CD4-positive, alpha-beta T cell treated with Interleukin-15 for 4 hours (primary cell): Measurements from ENCODE around the gene GLIPR2.
"Not testable (repeated sequence)": the region's sequence is repeated elsewhere in the genome, so short reads cannot be mapped to it uniquely, and the experiment has no call there.

Source experiments
- DNase-seq: peaks from one replicate; pipeline ENCODE4 v3.0.0-alpha.2; 2020; ENCODE audit warnings: low spot score

The GLIPR2 gene

DNA sequence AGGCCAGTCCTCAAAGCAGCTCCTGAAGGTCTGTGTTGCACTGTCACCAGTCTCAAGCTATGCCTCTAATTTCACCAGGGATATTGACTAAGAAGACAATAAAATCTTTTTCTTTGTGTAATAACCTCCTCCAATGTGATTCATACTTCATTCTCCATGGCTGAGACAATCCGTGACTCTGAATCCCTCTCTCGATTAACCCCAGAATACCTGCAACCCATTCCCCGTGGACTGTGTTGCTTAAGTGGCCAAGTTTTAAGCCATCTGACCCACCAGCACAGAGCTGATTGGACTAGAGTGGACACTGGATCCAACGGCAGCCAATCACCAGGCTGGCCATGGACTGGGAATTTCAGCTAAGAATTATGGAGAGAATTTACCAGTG lies 27.2 kb downstream of the GLIPR2 start:
- DNase-seq, result no peak

DNA sequence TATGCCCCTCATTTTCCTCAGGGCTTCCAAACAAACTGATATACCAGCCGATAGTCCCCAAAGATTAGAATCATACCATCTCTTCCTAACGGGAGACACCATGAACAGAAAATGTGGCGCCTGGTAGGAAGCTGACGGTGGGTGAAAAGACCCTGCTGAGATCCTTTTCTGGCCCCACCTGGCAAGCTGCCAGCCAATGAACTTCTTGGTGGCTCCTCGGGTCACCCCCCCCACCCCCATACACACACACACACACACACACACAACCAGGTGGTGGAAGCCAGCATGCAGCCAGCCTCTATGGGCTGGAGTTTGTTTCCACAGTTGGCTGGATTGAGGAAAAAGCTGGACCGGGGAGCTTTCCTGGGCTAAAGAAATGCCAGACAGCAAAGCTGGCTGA lies 27.8 kb downstream of the GLIPR2 start:
- no peak for DNase-seq

DNA sequence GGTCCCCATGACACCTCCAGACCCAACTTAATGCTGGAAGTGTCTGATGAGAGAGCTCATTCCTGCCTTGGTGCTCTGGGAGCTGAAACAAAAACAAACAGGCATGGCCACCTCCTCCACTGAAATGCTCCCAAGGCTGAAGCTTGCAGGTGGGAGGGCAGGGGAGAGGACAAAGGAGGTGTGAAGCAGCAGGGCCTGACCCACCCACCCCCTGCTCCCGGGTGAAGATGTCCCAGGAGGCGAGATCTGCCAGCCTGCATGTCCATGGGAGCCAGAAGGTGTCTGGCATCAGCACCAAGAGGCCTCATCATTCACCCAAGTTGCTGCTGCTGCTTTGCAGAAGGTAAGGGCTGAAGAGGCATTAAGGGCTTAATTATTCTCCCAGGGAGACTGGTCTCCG lies 28.5 kb downstream of the GLIPR2 start:
- DNase-seq, result no peak

DNA sequence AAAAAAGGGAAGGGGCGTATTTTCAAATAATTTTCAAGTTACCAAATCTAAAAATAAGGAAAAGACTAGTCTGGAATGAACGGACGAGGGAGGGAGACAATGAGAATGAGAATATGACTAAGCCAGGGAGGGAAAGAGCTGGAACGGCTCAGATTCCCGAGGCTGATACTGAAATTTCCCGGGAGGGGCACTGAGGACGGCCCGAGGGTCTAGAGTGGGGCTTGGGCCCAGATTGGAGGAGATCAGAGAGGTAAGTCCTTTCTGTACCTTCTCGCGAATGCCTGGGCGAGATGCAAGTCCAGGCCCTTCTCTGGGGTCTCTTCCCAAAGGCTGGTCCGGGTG lies 29.3 kb downstream of the GLIPR2 start:
- no peak for DNase-seq

DNA sequence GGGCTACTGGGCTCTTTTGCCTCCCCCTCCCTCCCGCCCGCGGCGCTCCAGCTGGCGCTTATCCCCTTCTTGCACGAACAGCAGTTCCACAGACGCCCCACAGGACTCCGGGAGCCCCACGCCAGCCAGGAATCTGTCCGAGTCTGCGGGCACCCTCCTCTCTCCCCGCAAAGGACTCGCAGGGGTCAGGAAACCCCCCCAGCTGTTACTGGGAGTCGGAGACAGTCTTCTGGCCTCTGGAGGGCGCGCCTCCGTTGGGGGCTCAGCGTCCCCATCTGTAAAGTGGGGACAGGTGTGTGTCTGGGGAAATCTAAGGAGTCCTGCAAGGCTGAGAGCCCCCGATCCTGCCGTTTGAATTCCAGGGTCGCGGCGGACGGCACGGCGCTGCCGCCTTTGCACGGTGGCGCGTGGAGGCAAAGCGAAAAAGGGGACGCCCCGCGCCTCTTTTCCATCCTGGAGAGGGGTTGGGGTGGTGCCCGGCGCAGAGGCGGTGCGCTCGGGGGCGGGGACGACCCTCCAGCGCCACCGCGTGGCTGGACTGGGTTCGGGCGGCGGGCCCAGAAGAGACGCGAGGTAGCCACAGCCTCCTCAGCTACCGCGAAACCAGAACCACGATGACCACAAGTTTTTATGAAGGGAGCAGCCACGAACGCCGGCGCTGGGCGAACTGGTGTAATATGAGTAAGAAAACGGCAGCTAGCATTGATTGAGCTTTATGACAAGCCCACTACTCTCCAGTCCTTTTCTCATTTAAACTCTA lies 29.8 kb downstream of the GLIPR2 start:
- DNase-seq, result peak; percentile 84

DNA sequence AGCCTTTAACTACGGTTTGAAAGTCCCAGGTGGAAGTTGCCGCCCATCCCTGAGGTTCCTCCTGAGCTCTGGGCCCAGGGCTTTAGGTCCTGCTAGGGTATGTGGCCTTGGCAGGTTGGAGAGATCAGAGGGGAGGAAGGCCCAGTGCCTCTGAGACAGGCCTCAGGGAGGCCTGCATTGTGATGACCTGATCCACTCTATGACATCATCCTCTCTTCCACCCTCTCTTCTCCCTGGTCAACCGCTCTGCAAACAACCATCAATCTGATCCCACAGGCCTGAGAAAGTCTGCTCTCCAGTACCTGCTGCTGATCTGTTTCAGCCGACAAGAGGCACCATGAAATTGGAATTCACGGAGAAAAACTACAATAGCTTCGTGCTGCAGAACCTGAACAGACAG lies 32.6 kb downstream of the GLIPR2 start, which contains the start of gene CCIN:
Gene CCIN (plus strand): TSS at position 223 of the 400 bp plus-strand sequence. CDS start 115 bp downstream, at position 338.
- DNase-seq, result no peak

DNA sequence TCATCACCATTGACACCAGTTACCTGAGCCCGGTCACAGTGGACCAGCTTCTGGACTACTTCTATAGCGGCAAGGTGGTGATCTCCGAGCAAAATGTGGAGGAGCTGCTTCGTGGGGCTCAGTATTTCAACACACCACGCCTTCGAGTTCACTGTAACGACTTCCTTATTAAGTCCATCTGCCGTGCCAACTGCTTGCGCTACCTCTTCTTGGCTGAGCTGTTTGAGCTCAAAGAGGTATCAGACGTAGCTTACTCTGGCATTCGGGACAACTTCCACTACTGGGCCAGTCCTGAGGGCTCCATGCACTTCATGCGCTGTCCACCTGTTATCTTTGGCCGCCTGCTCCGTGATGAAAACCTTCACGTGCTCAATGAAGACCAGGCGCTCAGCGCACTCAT lies 33.2 kb downstream of the GLIPR2 start:
- DNase-seq, result no peak

DNA sequence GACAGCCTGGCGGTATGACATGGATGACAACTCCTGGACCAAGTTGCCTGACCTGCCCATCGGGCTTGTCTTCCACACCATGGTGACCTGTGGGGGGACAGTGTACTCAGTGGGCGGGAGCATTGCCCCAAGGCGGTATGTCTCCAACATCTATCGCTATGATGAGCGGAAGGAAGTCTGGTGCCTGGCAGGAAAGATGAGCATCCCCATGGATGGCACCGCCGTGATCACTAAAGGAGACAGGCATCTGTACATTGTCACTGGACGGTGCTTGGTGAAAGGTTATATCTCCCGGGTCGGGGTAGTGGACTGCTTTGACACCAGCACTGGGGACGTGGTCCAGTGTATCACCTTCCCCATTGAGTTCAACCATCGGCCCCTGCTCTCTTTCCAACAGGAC lies 34.0 kb downstream of the GLIPR2 start:
- no peak for DNase-seq

DNA sequence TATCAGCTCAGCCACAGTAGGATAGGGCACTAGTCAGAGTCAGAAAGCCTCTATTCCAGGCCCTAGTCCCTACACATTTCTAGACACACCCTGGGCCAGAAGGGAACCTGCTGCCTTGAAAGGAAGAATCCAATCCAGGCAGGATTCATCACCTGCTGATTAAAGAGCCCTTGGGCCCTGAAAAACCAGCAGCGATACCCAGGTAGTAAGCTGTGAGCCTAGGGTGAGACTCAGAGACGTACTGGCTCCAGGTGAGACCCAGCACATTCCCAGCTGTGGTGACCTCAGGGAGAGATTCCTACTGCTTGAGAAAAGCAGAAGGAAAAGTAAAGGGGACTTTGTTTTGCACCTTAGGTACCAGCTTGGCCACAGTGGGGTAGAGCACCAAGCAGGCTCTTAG lies 37.3 kb downstream of the GLIPR2 start:
- no peak for DNase-seq

DNA sequence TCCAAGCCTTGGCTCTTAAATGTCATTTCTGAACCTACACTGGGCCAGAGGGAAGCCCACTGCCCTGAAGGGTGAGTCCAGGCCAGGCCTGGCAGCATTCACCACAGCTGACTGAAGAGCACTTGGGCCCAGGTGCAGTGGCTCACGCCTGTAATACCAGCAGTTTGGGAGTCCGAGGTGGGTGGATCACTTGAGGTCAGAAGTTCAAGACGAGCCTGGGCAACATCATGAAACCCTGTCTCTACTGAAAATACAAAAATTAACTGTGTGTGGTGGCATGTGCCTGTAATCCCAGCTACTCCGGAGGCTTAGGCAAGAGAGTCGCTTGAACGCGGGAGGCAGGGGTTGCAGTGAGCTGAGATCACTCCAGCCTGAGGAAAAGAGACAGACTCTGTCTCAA lies 37.7 kb downstream of the GLIPR2 start:
- no peak for DNase-seq

DNA sequence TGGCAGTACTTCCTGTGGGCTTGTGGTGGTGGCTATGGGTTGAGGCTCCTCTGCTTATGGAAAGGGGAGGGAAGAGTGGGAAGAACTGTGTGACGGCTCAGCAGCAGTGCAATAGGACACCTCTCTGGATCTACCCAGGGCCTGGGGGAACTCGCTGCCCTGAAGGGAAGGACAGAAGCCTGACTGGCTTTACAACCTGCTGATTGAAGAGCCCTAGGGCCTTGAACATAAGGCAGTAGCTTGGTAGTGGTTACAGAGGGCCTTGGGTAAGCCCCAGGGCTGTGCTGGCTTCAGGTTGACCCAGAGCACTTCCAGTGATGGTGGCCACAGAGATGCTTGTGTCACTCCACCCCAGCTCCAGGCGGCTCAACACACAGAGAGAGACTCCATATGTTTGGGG lies 38.2 kb downstream of the GLIPR2 start:
- DNase-seq, result no peak

DNA sequence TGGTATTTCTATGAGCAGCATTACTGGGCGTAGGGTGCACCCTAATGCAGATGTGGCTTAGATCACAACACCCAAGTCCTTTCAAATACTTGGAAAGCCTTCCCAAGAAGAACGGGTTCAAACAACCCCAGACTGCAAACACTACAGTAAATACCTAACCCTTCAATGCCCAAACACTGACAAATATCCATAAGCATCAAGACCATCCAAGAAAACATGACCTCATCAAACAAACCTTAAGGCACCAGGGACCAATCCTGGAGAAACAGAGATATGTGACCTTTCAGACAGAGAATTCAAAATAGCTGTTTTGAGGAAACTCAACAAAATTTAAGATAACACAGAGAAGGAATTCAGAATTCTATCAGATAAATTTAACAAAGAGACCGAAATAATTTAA lies 38.7 kb downstream of the GLIPR2 start:
- not testable (repeated sequence) for DNase-seq

DNA sequence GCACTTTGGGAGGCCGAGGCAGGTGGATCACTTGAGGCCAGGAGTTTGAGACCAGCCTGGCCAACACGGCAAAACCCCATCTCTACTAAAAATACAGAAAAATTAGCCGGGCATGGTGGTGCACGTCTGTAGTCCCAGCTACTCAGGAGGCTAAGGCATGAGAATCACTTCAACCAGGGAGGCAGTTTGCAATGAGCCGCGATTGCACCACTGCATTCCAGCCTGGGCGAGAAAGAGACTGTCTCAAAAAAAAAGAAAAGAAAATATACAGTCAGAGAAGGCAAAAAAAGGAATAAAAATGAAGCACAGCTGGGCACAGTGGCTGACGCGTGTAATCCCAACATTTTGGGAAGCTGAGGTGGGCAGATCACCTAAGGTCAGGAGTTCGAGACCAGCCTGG lies 40.0 kb downstream of the GLIPR2 start:
- not testable (repeated sequence) for DNase-seq

DNA sequence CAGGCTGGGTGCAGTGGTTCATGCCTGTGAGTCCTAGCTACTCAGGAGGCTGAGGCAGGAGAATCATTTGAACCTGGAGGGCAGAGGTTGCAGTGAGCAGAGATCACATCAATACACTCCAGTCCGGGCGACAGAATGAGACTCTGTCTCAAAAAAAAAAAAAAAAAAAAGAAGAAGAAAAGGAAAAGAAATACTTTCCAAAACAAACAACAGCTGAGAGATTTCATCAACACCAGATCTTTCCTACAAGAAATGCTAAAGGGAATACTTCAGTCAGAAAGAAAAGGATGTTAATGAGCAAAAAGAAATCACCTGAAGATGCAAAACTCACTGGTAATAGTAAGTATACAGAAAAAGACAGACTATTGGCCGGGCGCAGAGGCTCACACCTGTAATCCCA lies 41.0 kb downstream of the GLIPR2 start:
- DNase-seq, result no peak

DNA sequence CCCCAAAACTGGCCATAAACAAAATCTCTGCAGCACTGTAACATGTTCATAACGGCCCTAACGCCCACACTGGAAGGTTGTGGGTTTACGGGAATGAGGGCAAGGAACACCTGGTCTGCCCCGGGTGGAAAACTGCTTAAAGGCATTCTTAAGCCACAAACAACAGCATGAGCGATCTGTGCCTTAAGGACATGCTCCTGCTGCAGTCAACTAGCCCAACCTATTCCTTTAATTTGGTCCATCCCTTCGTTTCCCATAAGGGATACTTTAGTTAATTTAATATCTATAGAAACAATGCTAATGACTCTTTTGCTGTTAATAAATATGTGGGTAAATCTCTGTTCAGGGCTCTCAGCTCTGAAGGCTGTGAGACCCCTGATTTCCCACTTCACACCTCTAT lies 43.7 kb downstream of the GLIPR2 start:
- not testable (repeated sequence) for DNase-seq

DNA sequence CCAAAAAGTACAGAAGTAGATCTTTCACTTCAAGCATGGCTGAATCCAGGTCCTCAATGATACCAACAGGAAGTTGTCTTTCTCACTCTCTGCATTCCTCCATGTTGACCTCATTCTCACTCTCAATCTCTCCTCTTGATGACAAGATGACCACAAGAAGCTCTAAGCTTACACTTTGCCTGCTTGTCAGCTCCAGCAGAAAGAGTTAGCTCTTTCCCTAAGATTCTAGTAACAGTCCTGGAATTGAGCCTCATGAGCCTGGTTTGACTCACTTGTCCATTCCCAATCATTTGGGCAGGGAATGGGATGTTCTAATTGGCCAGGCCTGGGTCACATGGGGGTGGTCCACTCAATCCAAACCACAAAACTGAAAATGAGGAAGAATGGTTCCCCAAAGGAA lies 50.9 kb downstream of the GLIPR2 start:
- DNase-seq, result no peak

DNA sequence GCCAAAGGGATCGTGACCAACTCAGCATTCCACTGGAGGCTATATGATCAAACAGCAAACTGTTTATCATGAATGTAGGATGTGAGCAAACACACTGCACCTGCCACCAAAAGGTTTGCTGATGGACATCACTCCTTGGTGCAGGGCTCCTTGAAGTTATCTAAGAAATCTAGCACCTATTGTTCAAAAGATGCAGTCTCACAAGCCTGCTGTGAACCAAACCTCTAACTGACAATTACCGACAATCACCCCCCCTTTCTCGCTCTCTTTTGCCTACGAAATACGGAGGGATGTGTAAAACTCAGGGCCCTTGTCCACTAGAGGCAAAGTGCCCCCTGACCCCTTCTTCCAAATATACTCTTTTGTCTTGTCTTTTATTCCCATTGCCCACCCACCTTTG lies 51.7 kb downstream of the GLIPR2 start:
- DNase-seq, result no peak

DNA sequence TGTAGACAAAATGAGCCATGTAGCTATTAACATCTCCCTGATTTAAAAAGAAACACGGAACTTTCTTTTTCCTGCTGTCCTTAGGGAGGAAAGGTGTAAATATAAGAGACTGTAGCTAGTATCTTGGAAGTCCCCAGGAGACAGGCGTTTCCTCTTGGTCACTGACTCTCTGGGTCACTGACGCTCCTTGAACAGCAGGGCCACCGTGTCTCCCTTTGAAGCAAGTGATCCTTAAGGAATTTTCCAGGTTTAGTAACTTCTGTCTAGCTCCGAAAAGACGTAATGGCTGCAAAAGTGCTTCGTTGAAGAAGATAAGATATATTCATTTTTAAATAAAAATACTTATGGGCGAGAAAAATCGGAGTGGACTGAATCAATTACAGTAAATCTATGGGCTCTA lies 53.4 kb downstream of the GLIPR2 start:
- DNase-seq, result no peak

DNA sequence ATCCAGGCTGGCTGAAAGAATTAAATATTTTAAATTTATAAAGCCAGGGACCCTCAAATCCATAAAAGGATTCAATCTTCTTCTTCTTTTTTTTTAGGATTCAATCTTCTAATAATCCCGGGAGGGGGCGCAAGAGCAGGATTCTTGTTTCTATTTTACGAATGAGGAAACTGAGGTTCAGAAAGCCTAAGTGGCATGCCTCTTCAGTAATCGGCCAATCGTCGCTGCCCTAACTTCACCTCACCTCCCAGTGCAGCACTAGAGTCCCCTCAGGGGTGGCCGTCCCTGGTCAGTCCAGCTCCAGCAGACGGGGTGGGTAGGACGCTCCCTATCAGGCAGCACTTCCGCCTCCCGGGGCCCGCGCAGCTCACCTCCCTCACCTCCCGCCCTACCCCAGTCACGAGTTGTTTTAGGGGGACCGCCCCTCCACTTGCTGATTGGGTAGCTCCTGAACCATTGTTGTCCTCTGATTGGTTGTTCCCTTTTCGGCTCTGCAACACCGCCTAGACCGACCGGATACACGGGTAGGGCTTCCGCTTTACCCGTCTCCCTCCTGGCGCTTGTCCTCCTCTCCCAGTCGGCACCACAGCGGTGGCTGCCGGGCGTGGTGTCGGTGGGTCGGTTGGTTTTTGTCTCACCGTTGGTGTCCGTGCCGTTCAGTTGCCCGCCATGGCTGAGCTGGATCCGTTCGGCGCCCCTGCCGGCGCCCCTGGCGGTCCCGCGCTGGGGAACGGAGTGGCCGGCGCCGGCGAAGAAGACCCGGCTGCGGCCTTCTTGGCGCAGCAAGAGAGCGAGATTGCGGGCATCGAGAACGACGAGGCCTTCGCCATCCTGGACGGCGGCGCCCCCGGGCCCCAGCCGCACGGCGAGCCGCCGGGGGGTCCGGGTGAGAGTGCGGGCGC lies 54.1 kb downstream of the GLIPR2 start, which contains the start of gene CLTA:
Gene CLTA (plus strand): TSS at position 534 of the 902 bp plus-strand sequence. CDS start 136 bp downstream, at position 670.
- DNase-seq, result peak; percentile 96

DNA sequence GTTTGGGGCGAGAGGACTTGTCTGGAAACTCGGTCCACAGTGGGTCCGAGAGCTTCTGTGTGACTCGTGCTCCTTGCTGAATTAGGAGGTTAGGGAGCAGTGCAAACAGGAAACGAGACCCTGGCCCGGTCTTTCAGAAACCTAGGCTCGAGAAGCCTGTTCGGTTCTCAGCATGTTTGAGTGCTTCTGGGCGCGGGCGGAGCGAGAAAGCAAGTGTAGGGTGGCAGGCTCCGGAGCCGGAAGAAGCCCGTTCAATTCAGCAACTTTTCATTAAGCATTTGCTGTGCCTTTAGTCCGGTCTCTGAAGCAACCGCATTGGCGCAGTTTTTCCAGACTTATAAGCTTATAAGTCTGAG lies 54.7 kb downstream of the GLIPR2 start:
- DNase-seq, result peak; percentile 31

DNA sequence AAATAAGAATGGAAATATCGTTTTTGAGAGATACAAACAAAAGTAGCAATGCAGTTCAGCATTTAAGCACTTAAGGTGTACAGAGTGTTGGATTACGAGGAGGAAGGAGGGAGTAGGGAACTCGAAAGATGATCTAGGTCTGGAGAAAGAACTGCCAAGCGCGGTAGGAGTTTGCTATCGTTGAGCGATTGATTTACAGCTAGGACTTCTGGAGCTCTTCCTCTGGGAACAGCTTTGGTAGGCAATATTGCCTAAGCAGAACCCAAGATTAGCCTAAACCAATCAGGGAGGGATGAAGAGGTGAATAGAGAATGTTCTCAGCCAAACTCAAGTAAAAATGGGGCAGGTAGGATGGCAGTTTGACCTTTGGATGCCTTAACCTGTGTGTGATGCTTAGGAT lies 55.2 kb downstream of the GLIPR2 start:
- no peak for DNase-seq

DNA sequence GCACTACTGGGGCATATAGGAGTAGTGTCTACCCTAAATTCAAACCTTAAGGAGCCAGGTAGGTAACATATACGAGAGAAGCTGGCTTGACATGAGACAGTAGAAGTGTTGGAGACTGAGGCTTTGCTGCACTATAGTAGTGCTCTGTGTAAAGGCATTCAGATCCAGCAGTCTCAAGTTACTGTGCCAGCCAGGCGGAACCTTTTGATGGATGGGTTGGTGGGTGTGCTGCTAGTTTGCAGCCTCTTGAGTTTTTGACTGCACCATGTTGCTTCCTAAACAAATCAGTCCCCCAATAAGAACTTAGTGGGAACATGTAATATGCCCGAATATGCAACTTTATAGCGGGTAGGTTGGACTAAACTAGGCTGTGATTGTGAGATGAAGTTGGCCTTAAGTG lies 55.7 kb downstream of the GLIPR2 start:
- no peak for DNase-seq

DNA sequence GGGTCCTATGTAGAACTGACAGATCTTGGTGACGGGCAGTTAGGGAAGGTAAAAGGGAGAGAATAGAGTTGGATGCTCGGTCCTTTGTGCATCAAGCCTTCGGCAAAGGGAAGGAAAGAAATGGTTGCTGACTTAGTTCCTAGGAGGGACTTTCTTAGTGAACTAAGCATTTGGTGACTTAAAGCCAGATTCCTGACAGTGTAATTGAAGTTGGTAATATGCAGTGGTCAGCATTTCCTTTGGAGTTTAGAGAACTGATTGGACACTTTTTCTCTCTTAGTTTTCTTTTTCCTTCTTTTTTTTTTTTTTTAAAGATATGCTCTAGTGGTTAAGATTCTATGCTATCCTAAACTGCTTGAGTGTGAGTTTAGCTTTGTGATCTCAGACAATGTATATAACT lies 56.5 kb downstream of the GLIPR2 start:
- no peak for DNase-seq
